Measurements from ENCODE around the gene CYP27A1.

- TF ChIP-seq, protein P1, sequence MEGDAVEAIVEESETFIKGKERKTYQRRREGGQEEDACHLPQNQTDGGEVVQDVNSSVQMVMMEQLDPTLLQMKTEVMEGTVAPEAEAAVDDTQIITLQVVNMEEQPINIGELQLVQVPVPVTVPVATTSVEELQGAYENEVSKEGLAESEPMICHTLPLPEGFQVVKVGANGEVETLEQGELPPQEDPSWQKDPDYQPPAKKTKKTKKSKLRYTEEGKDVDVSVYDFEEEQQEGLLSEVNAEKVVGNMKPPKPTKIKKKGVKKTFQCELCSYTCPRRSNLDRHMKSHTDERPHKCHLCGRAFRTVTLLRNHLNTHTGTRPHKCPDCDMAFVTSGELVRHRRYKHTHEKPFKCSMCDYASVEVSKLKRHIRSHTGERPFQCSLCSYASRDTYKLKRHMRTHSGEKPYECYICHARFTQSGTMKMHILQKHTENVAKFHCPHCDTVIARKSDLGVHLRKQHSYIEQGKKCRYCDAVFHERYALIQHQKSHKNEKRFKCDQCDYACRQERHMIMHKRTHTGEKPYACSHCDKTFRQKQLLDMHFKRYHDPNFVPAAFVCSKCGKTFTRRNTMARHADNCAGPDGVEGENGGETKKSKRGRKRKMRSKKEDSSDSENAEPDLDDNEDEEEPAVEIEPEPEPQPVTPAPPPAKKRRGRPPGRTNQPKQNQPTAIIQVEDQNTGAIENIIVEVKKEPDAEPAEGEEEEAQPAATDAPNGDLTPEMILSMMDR (IDR thresholded peaks at IDR 0.05) = no peak
- TF ChIP-seq POLR2A (IDR thresholded peaks at IDR 0.05) = no peak
Observed at GRCh38 chr2:218746470-218746795, 35.5 kb upstream of the CYP27A1 start.
